ENCODE data around the gene MAF.

DNA sequence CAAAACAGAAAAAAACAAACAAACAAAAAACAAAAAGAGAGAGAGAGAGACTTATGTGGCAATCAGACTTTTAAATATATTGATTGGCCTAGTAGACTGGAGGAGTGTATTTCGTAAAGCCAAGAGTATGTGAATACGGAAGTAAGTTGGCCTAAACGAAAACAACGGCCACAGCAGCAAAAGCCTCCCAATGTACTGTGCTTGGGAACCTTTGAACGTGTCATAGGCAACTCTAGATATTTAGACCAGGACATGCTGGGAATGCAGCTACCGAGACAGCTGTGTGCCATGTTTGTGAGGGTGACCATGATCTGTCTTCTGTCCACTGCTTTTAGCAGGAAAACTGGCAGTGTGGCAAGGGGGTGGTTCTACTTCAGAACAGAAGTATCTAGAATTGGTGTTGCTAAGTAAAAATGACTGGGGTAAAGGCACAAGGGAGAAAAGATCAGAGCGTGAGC, 7.4 kb downstream of the MAF start:
- TF ChIP-seq, protein P1, sequence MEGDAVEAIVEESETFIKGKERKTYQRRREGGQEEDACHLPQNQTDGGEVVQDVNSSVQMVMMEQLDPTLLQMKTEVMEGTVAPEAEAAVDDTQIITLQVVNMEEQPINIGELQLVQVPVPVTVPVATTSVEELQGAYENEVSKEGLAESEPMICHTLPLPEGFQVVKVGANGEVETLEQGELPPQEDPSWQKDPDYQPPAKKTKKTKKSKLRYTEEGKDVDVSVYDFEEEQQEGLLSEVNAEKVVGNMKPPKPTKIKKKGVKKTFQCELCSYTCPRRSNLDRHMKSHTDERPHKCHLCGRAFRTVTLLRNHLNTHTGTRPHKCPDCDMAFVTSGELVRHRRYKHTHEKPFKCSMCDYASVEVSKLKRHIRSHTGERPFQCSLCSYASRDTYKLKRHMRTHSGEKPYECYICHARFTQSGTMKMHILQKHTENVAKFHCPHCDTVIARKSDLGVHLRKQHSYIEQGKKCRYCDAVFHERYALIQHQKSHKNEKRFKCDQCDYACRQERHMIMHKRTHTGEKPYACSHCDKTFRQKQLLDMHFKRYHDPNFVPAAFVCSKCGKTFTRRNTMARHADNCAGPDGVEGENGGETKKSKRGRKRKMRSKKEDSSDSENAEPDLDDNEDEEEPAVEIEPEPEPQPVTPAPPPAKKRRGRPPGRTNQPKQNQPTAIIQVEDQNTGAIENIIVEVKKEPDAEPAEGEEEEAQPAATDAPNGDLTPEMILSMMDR (IDR thresholded peaks at IDR 0.05 in 4 of 5, conservative IDR thresholded peaks at IDR 0.05 in 1 of 5) = no peak
- peak in 1 of 2 donors; percentile 24 for TF ChIP-seq POLR2A (IDR thresholded peaks at IDR 0.05)
